Upper lobe of right lung (tissue), 1 donor: ENCODE measurements around the gene GLYR1. TPM values are rescaled to one million over a fixed set of nuclear protein-coding genes. Genes with fewer than 3 reads are reported as not detected.

Experiments used
- ATAC-seq: fragments of 200-7000 bp; cut with Tn5 transposase; one replicate; pipeline ENCODE4 v1.9.1; 2020; ENCODE audit warnings: mild to moderate bottlenecking, moderate library complexity
- DNase-seq: peaks from one replicate; pipeline ENCODE4 v3.0.0-alpha.2; 2020
- H3K27ac ChIP-seq: fragments of 200-600 bp; one replicate; pipeline ENCODE4 v1.8.0; 2022
- H3K27me3 ChIP-seq: fragments of 200-600 bp; one replicate; pipeline ENCODE4 v1.8.0; 2022; ENCODE audit warnings: mild to moderate bottlenecking
- H3K36me3 ChIP-seq: fragments of 200-600 bp; one replicate; pipeline ENCODE4 v1.8.0; 2022
- H3K4me1 ChIP-seq: fragments of 200-600 bp; one replicate; pipeline ENCODE4 v1.8.0; 2022
- H3K4me3 ChIP-seq: fragments of 200-600 bp; one replicate; pipeline ENCODE4 v1.8.0; 2022; ENCODE audit warnings: mild to moderate bottlenecking
- H3K9me3 ChIP-seq: fragments of 200-600 bp; one replicate; pipeline ENCODE4 v1.8.0; 2022
- intact Hi-C: fragments of 100-400 bp; cut with DNase I; formaldehyde crosslinking; loops from one replicate; pipeline ENCODE4 v1.11.0; 2022
- total RNA-seq: library from RNA; stranded (reverse); fragmentation: NEBNext Ultra II Directional; extraction: Animal tissue kit (Norgen Biotek cat#: 25700); gene quantifications from one replicate; pipeline ENCODE4 v1.2.1, GENCODE V29; 2021
- TF ChIP-seq, protein P1 (sequence below): fragments of 200-600 bp; IDR thresholded peaks from one replicate; pipeline ENCODE4 v1.8.0; 2022; ENCODE audit warnings: antibody characterized with exemption
- donor health status: DM: no; HTN: yes; CAD: no; lungs with severe emphysema.

The GLYR1 gene
- total RNA-seq, 1 donor from 2014 or later = 85.7 TPM

DNA sequence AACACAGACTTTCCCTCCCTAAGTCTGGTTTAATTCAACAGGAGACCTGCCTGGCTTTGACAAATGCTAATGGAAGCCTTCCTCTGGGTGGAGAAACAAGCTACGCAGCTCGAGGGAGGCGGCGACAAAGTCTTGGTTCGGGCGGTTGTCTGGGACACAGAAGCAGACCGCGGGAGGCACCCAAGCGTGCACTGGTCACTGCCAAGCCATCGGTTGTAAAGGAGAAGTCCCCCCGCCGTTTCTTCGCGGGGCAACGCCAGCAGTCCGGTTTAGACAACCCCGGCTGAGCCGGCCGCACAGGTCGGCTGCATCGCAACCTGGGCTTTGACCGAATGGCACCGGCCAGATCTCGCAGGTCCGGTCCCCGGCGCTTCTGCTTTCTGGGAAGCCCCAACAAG is 586 bp downstream of the GLYR1 start:
- peak; percentile 81 for DNase-seq
- Histone ChIP-seq H3K9me3 (no peaks in the 10 kb centered on the region), H3K27ac (peak overlapping the region; percentile 95), H3K36me3 (peaks cover 44% of the 10 kb centered on the region), H3K4me1 (peaks cover 44% of the 10 kb centered on the region), H3K27me3 (no peaks in the 10 kb centered on the region), H3K4me3 (peak overlapping the region; percentile 79)
- TF ChIP-seq, protein P1, sequence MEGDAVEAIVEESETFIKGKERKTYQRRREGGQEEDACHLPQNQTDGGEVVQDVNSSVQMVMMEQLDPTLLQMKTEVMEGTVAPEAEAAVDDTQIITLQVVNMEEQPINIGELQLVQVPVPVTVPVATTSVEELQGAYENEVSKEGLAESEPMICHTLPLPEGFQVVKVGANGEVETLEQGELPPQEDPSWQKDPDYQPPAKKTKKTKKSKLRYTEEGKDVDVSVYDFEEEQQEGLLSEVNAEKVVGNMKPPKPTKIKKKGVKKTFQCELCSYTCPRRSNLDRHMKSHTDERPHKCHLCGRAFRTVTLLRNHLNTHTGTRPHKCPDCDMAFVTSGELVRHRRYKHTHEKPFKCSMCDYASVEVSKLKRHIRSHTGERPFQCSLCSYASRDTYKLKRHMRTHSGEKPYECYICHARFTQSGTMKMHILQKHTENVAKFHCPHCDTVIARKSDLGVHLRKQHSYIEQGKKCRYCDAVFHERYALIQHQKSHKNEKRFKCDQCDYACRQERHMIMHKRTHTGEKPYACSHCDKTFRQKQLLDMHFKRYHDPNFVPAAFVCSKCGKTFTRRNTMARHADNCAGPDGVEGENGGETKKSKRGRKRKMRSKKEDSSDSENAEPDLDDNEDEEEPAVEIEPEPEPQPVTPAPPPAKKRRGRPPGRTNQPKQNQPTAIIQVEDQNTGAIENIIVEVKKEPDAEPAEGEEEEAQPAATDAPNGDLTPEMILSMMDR = no peak
- intact Hi-C loops = no loop called here
- ATAC-seq = peak; percentile 45

DNA sequence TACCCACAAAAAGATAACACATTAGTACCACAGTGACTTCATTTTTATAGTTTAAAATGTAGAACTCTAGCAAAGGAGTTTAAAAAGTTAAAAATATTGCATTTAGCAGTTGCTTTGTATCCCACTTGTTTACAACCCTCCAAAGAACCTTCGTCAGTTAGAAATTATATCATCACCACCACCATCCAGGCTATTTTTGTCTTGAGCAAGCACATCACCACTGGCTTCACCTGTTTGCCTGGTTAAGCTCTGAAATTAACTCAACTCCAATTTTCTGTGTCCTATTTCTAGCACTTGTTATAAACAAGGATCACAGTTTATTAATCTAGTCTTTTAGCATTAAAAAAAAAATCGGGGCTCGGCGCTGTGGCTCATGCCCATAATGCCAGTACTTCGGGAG is 6.1 kb downstream of the GLYR1 start:
- H3K4me1 ChIP-seq = peaks cover 11% of the 10 kb centered on the region
- H3K36me3 ChIP-seq = peaks cover 99% of the 10 kb centered on the region
- H3K4me3 ChIP-seq = no peak overlapping the region
- ATAC-seq = no peak
- no peak overlapping the region for H3K27ac ChIP-seq
- intact Hi-C loops = no loop called here
- no peaks in the 10 kb centered on the region for H3K9me3 ChIP-seq
- no peaks in the 10 kb centered on the region for H3K27me3 ChIP-seq
- DNase-seq = no peak
- TF ChIP-seq, protein P1 = no peak

DNA sequence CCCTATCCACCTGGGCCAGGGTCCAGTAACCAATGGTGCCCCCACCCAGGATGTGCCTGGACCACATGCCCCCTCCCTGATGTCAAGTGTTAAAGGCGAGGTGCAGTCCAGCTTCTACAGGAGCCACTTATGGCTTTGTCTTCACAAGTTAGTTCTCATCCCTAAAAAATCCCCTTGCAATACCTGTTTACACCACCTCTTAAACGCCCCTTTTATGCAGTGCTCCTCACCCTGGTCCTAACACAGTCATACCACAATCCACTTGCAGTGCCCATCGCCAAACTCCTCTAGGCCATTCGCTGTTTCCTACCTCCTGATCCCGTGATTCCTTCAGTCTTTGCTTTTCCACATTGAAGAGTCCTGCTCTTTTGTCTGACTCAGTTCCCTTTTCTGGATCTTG is 7.1 kb downstream of the GLYR1 start:
- Histone ChIP-seq H3K4me3 (no peak overlapping the region), H3K9me3 (no peaks in the 10 kb centered on the region), H3K4me1 (peaks cover under 1% of the 10 kb centered on the region), H3K27me3 (no peaks in the 10 kb centered on the region), H3K36me3 (peaks cover 100% of the 10 kb centered on the region), H3K27ac (no peak overlapping the region)
- DNase-seq (no peak), ATAC-seq (no peak)
- intact Hi-C loops = no loop called here
- TF ChIP-seq, protein P1 = no peak

DNA sequence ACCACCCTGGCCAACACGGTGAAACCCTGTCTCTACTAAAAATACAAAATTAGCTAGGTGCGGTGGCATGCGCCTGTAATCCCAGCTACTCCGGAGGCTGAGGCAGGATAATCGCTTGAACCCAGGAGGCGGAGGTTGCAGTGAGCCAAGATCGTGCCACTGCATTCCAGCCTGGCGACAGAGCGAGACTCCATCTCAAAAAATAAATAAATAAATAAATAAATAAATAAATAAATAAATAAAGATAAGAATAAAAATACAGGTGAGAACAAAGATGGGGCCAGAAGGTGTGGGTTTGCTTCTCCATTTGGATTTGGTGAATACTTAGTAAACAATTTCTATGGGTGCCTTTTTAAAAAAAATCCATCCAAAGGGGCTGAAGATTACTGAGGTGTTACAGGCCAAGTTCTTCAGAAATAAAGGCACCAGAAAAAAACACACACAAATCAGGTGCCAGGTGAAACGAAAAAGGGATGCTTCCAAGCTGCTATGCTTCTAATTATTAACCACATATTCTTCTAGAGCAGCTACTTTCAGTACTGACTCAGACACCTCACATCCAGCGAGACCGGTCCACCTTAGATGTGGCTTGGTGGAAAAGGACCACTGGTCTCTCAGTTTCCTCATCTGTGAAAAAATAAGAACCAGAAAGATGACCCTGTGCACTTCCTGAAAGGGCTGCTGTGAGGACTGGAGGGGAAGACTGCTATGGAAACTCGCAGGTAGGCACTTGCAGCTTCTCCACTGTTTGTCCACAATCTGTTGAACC is 9.2 kb downstream of the GLYR1 start:
- Histone ChIP-seq H3K27ac (no peak overlapping the region), H3K36me3 (peaks cover 95% of the 10 kb centered on the region), H3K4me3 (no peak overlapping the region), H3K4me1 (no peaks in the 10 kb centered on the region), H3K9me3 (no peaks in the 10 kb centered on the region), H3K27me3 (no peaks in the 10 kb centered on the region)
- intact Hi-C loops = no loop called here
- ATAC-seq (no peak), DNase-seq (peak; percentile 9)
- TF ChIP-seq, protein P1 = no peak

DNA sequence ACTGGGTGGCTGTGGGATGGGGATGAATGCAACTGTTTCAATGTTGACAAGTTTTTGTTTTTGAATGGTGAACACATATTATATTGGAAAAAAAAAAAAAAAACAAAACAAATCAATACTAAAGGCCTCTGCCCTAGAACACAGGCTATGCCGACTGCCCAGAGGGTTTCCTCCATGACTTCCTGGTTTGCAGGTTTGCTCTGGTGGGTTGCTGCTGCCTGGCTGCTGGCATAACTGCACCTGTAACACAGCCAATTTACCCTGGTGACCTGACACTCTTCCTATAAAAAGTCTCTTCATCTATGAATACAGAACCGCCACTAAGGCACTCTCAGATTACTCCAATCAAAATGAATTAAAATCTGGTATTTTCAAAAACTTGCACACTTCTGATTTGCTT is 10.4 kb downstream of the GLYR1 start:
- peaks cover 95% of the 10 kb centered on the region for H3K36me3 ChIP-seq
- H3K4me1 ChIP-seq = no peaks in the 10 kb centered on the region
- no peak overlapping the region for H3K4me3 ChIP-seq
- no peak overlapping the region for H3K27ac ChIP-seq
- TF ChIP-seq, protein P1 = no peak
- H3K27me3 ChIP-seq = no peaks in the 10 kb centered on the region
- intact Hi-C loops = no loop called here
- no peak for ATAC-seq
- no peak for DNase-seq
- H3K9me3 ChIP-seq = no peaks in the 10 kb centered on the region

DNA sequence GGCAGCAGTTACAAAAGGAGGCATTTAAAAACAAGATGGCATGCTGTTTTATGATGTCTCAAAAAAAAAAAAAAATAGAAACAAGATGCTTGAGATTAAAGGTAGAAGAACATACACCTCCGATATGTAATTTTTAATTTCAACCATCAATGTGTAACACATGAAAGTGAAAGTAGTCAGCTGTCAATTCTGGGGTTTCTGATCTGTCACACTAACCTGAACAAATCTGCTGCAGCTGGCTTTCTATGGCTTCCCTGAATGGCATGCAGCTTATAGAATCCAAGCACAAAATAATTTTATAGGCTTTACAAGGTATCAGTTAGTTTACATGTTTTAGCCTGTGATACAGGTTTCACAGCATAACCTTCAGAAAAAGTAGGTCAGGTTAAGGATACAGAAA is 13.5 kb downstream of the GLYR1 start:
- H3K9me3 ChIP-seq = no peaks in the 10 kb centered on the region
- ATAC-seq (no peak), DNase-seq (no peak)
- TF ChIP-seq, protein P1 = no peak
- H3K4me1 ChIP-seq = no peaks in the 10 kb centered on the region
- H3K27ac ChIP-seq = no peak overlapping the region
- intact Hi-C loops = no loop called here
- H3K36me3 ChIP-seq = peaks cover 95% of the 10 kb centered on the region
- H3K4me3 ChIP-seq = no peak overlapping the region
- H3K27me3 ChIP-seq = no peaks in the 10 kb centered on the region
